ENCODE measurements around the gene ERAS. TPM values are rescaled to one million over a fixed set of nuclear protein-coding genes. Genes with fewer than 3 reads are reported as not detected.
A peak's percentile ranks its signal among the peaks of the same experiment; 100 is the strongest.

Gene ERAS
- total RNA-seq, 3 donors from 2014 or later = 0.38 TPM; not detected in 2

DNA sequence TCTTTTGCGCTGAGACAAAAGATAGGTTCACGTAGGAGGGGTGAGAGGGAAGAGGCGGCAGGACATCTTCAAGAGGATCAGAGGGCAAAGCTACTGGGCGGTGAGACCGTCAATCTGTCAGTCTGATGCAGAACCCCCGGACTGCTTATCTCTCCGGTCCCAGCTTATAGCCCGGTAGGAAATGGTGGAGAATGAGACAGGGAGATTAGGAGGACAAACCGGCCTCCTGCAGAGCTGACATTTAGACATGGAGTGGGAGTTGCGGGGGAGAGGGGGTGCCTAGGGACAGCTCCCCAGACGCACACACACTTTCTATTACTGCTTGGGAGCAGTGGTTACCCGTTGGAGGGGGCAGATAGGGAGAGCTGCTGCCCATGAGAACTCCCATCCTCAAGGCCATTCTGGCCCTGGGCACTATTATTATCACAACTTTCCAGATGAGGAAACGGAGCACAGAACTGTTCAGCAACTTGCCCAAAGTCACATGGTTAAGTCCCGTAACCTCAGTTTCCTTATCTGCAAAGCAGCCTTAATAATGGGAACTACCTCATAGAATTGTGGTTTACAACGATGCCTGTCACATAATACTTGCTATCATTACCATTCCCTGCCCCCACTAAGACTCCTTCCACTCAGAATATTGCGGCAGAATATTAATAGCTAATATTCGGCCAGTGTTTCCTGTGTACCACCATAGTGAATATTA, 25.6 kb upstream of the ERAS start:
- no peak for TF ChIP-seq CTCF (IDR thresholded peaks at IDR 0.05)
- DNase-seq (peak in 1 of 3 donors; percentile 7), ATAC-seq (no peak)
- peaks cover 3% of the 10 kb centered on the region for H3K36me3 ChIP-seq (ENCODE audit: low read depth)
- intact Hi-C loops (cut with DNase I, micrococcal nuclease) = no loop called here
- no peaks in the 10 kb centered on the region for H3K9me3 ChIP-seq
- no peaks in the 10 kb centered on the region for H3K4me1 ChIP-seq (ENCODE audit: low read depth)
- H3K4me3 ChIP-seq = peak overlapping the region; percentile 26

DNA sequence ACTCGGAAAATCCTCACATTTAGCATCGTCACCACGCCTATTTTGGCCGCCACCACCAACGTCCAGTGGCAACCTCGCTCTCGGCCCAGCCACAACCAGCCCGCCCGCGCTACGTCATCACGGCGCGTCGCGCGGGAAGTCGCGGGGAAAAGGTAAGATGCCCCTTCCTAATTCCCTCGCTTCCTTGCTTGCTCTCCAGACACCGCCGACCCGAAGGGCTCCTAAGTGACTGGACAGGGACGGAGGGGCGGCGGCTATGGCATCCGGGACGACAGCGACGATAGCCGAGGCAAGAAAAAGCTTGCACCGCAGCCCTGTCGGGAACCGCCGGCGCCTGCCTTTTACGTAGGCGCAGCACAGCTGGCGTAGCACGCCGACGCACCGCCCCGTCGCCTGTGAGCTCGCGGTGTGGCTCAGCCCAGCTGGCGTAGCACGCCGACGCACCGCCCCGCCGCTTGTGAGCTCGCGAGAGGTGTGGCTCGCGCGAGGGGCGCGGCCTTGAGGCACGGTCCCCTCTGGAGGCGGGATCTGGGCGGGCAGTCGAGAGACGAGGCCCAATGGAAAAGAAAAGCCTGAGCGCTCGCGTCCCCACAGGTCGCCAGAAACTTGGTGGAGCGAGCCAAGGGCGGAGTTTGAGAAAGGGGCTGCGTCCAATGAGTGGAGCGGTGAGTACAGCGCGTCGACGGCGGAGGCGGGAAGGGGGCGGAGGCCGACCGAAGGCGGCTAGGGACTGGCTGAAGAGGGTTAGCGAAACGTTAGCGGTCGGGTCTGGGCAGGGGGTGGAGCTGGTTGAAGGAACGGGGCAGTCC, 24.8 kb upstream of the ERAS start, which contains the start of gene HDAC6:
HDAC6 (plus strand) TSS at position 788 of the 809 bp plus-strand sequence. CDS start 626 bp downstream, outside the sequence.
- no peaks in the 10 kb centered on the region for H3K4me1 ChIP-seq (ENCODE audit: low read depth)
- peak; percentile 94 to 98 (median 96) for DNase-seq
- peak within 1 kb of the TSS; percentile 26 for H3K4me3 ChIP-seq
- peaks cover 3% of the 10 kb centered on the region for H3K36me3 ChIP-seq (ENCODE audit: low read depth)
- H3K9me3 ChIP-seq = no peaks in the 10 kb centered on the region
- ATAC-seq = peak; percentile 90
- intact Hi-C loops (cut with DNase I, micrococcal nuclease) = no loop called here
- no peak for TF ChIP-seq CTCF (IDR thresholded peaks at IDR 0.05)

- Histone ChIP-seq H3K9me3 (no peaks in the 10 kb centered on the region), H3K4me1 (ENCODE audit: low read depth) (no peaks in the 10 kb centered on the region), H3K4me3 (no peak overlapping the region), H3K36me3 (ENCODE audit: low read depth) (peaks cover 3% of the 10 kb centered on the region)
- ATAC-seq (peak; percentile 76), DNase-seq (peak; percentile 89 to 91 (median 91))
- no peak for TF ChIP-seq CTCF (IDR thresholded peaks at IDR 0.05)
- intact Hi-C loops (cut with DNase I, micrococcal nuclease) = no loop called here
These were observed 24.0 kb upstream of the ERAS start for GRCh38 chrX:48802089-48802904.

- H3K4me1 ChIP-seq (ENCODE audit: low read depth) = no peaks in the 10 kb centered on the region
- H3K4me3 ChIP-seq = no peak overlapping the region
- intact Hi-C loops (cut with DNase I, micrococcal nuclease) = no loop called here
- DNase-seq (no peak), ATAC-seq (no peak)
- H3K36me3 ChIP-seq (ENCODE audit: low read depth) = peaks cover 3% of the 10 kb centered on the region
- no peak for TF ChIP-seq CTCF (IDR thresholded peaks at IDR 0.05)
- H3K9me3 ChIP-seq = no peaks in the 10 kb centered on the region
These were observed 23.5 kb upstream of the ERAS start for GRCh38 chrX:48802905-48803200.

DNA sequence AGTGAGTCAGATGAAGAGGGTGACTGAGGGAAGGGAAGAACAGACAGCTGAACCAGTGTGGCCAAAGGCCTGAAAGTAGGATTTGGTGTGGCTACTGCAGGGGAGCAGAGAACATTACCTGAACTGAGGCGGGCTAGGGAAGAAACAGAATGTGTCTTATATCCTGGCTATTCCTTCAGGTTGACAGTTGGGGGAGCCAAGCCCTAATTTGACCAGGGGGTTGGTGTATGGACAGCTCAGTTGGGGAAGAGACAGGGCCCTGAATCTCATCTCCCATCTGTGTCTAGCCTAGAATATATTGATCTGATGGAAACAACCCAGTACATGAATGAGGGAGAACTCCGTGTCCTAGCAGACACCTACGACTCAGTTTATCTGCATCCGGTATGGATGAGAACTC, 20.2 kb upstream of the ERAS start:
- Histone ChIP-seq H3K4me1 (ENCODE audit: low read depth) (no peaks in the 10 kb centered on the region), H3K36me3 (ENCODE audit: low read depth) (peaks cover 3% of the 10 kb centered on the region), H3K4me3 (no peak overlapping the region), H3K9me3 (no peaks in the 10 kb centered on the region)
- no peak for ATAC-seq
- intact Hi-C loops (cut with DNase I, micrococcal nuclease) = no loop called here
- TF ChIP-seq CTCF (IDR thresholded peaks at IDR 0.05) = no peak
- no peak for DNase-seq

Measured in mucosa of descending colon (tissue), 3 donors.